Endothelial cell of umbilical vein (primary cell): ENCODE data around the gene SEZ6. TPM values are rescaled to one million over a fixed set of nuclear protein-coding genes. Genes with fewer than 3 reads are reported as not detected.

Source experiments
- BruUV-seq: library from RNA; stranded (reverse); fragments of 400-500 nt; replicated peaks from 2 replicates; lab custom pipeline; 2021; lab: Mats Ljungman, UMichigan
- CTCF ChIA-PET: fragments of 300-600, 350-600 bp; sonication (Branson Sonifier 250); formaldehyde crosslinking; loops from one replicate; lab custom pipeline; 2021; ENCODE audit warnings: antibody characterized with exemption, inconsistent platforms; lab: Charles Lee
- POLR2A ChIA-PET: fragments of 300-600, 350-600 bp; sonication (Branson Sonifier 250); formaldehyde crosslinking; loops from one replicate; lab custom pipeline; 2021; ENCODE audit warnings: antibody characterized with exemption, inconsistent platforms; lab: Charles Lee
- DNase-seq: peaks from one replicate; pipeline ENCODE4 v3.0.0-alpha.2; 2011; ENCODE audit warnings: low read depth, low spot score
- FAIRE-seq: peaks from 2 replicates; lab custom pipeline; 2011; peaks lifted over from hg19 to GRCh38; lab: Jason Lieb, UNC
- H2AFZ ChIP-seq: 2 replicates; pipeline ENCODE4 v1.6.0; 2012; ENCODE audit warnings: low read depth, low read length, control low read depth, inconsistent platforms
- H3K27ac ChIP-seq: 2 replicates; pipeline ENCODE4 v1.5.1; 2011; ENCODE audit warnings: low read depth, mild to moderate bottlenecking, control low read depth, low read length, moderate library complexity; ENCODE audit not compliant: insufficient read depth
- H3K27me3 ChIP-seq, 2 experiments: 2 replicates each; pipeline versions ENCODE4 v1.6.0 to v1.6.1; 2011; ENCODE audit warnings: low read length in 2 of 2, mixed read lengths in 1 of 2; ENCODE audit not compliant: control insufficient read depth in 2 of 2, insufficient read depth in 2 of 2
- H3K36me3 ChIP-seq, 2 experiments: 2 replicates in 1 of 2; 3 replicates in 1 of 2; pipeline ENCODE4 v1.5.1; 2011; ENCODE audit warnings: low read length in 2 of 2, mild to moderate bottlenecking in 1 of 2, moderate library complexity in 1 of 2; ENCODE audit not compliant: control insufficient read depth in 2 of 2, insufficient read depth in 2 of 2; ENCODE audit errors: extremely low read depth in 1 of 2
- H3K4me1 ChIP-seq: 3 replicates; pipeline ENCODE4 v1.5.1; 2011; ENCODE audit warnings: mild to moderate bottlenecking, low read length; ENCODE audit not compliant: control insufficient read depth, insufficient read depth; ENCODE audit errors: extremely low read depth
- H3K4me2 ChIP-seq: 2 replicates; pipeline ENCODE4 v1.6.1; 2011; ENCODE audit warnings: low read length, control low read depth, mixed read lengths; ENCODE audit not compliant: insufficient read depth
- H3K4me3 ChIP-seq, 3 experiments: fragments of 200-600 bp in 1 of 3; sonication (generic), shearing (Covaris generic) in 1 of 3; replicated peaks in 1 of 3; 2 replicates each; pipeline ENCODE4 v1.5.1; 2011 to 2016; ENCODE audit warnings: control low read depth in 3 of 3, low read length in 3 of 3, mild to moderate bottlenecking in 2 of 3, inconsistent platforms in 1 of 3, low read depth in 1 of 3, moderate library complexity in 1 of 3; ENCODE audit not compliant: insufficient read depth in 1 of 3
- H3K79me2 ChIP-seq: 2 replicates; pipeline ENCODE4 v1.6.0; 2012; ENCODE audit warnings: low read length, inconsistent platforms; ENCODE audit not compliant: control insufficient read depth, insufficient read depth
- H3K9ac ChIP-seq: replicated peaks from 2 replicates; pipeline ENCODE3; 2011; ENCODE audit warnings: low read length, control low read depth; ENCODE audit not compliant: insufficient read depth; ENCODE audit errors: extremely low read depth
- H3K9me1 ChIP-seq: replicated peaks from 3 replicates; pipeline ENCODE4 v1.6.0; 2011; ENCODE audit warnings: mild to moderate bottlenecking, low read length; ENCODE audit not compliant: control insufficient read depth, insufficient read depth; ENCODE audit errors: extremely low read depth
- H3K9me3 ChIP-seq: replicated peaks from 2 replicates; pipeline ENCODE4 v1.5.1; 2012; ENCODE audit warnings: low read length, inconsistent platforms; ENCODE audit not compliant: control insufficient read depth, insufficient read depth
- H4K20me1 ChIP-seq: replicated peaks from 2 replicates; pipeline ENCODE3; 2011; ENCODE audit warnings: mild to moderate bottlenecking, low read length; ENCODE audit not compliant: control insufficient read depth, insufficient read depth; ENCODE audit errors: extremely low read depth
- CTCF ChIP-seq, 2 donors: IDR thresholded peaks; 1 replicate in 1 of 2; 2 replicates in 1 of 2; pipeline ENCODE4 v1.5.1; 2011; ENCODE audit warnings: low read length in 2 of 2, mild to moderate bottlenecking in 2 of 2, moderate library complexity in 2 of 2, control low read depth in 1 of 2, inconsistent platforms in 1 of 2, low read depth in 1 of 2; ENCODE audit not compliant: insufficient read depth in 1 of 2; ENCODE audit errors: extremely low read depth in 1 of 2
- EZH2 ChIP-seq: IDR thresholded peaks from 2 replicates; pipeline ENCODE4 v1.6.1; 2012; ENCODE audit warnings: borderline replicate concordance, low read depth, mild to moderate bottlenecking, moderate library complexity, low read length, inconsistent platforms; ENCODE audit not compliant: severe bottlenecking
- FOS ChIP-seq: IDR thresholded peaks from 2 replicates; pipeline ENCODE4 v1.6.1; 2011; ENCODE audit warnings: mild to moderate bottlenecking, low read length, moderate library complexity, borderline replicate concordance; ENCODE audit not compliant: insufficient read depth
- GATA2 ChIP-seq: IDR thresholded peaks from 2 replicates; pipeline ENCODE4 v1.7.0; 2011; ENCODE audit warnings: low read depth, mild to moderate bottlenecking, moderate library complexity, mixed read lengths, low read length; ENCODE audit not compliant: insufficient read length, insufficient read depth
- JUN ChIP-seq: IDR thresholded peaks from 2 replicates; pipeline ENCODE4 v1.6.1; 2011; ENCODE audit warnings: borderline replicate concordance, low read depth; ENCODE audit not compliant: insufficient read length, insufficient read depth
- MAX ChIP-seq: IDR thresholded peaks from 2 replicates; pipeline ENCODE4 v1.6.1; 2011; ENCODE audit not compliant: insufficient read depth, insufficient read length
- MYC ChIP-seq: IDR thresholded peaks from one replicate; pipeline ENCODE4 v1.6.1; 2011; ENCODE audit warnings: mild to moderate bottlenecking, low read depth, low read length
- POLR2A ChIP-seq: IDR thresholded peaks from 2 replicates; pipeline ENCODE4 v1.6.1; 2012; ENCODE audit warnings: low read depth, mild to moderate bottlenecking, control low read depth, low read length
- POLR2AphosphoS5 ChIP-seq: IDR thresholded peaks from 2 replicates; pipeline ENCODE4 v1.6.1; 2012; ENCODE audit warnings: low read depth, mild to moderate bottlenecking, control low read depth, low read length, moderate library complexity; ENCODE audit not compliant: insufficient read depth
- dilution Hi-C: fragments of 300-500 bp; cut with MboI; formaldehyde crosslinking; loops from one replicate; pipeline ENCODE4 v1.15.0; 2019; ENCODE audit warnings: low sequenced_read_pairs; ENCODE audit not compliant: extremely low pct_ligation_motif_present
- intact Hi-C: fragments of 100-400 bp; cut with micrococcal nuclease; formaldehyde crosslinking; loops from one replicate; pipeline ENCODE4 v1.10.0; 2022
- polyA plus RNA-seq, 4 experiments: library from polyadenylated mRNA; depleted of rRNA in 3 of 4; stranded (reverse) in 3 of 4; unstranded in 1 of 4; fragments of >200 nt; gene quantifications; 2 replicates each; pipeline versions ENCODE4 v1.2.1 to v1.2.3, GENCODE V29; 2011 to 2012; ENCODE audit warnings: missing spikeins in 1 of 4
- total RNA-seq: library from RNA; stranded (reverse); gene quantifications from 2 replicates; pipeline ENCODE4 v1.2.3, GENCODE V29; 2021

The SEZ6 gene
- total and polyA plus RNA-seq, 2 donors (not counting 3 experiments of a cell fraction or from before 2014, with no cell fraction given), result not detected

GRCh38 chr17:28992185-28992584, 13.6 kb downstream of the SEZ6 start:
- no peaks in the 10 kb centered on the region for H3K4me1 ChIP-seq
- ChIA-PET POLR2A (no interaction called here), CTCF (interaction anchor here (0.6 to 2.0 kb wide), 5 partner anchors 10 to 125 kb away, joined by 3 to 9 read pairs (median 3); no protein-coding TSS in a partner anchor)
- no peak overlapping the region for H3K4me3 ChIP-seq
- intact Hi-C loops (no loop called here), dilution Hi-C loops (no loop called here)
- no peaks in the 10 kb centered on the region for H3K9me1 ChIP-seq
- no peak overlapping the region for H3K4me2 ChIP-seq
- H3K79me2 ChIP-seq, result no peaks in the 10 kb centered on the region
- peaks cover 0 to 5% of the 10 kb centered on the region in 2 experiments for H3K27me3 ChIP-seq
- H3K9me3 ChIP-seq, result no peaks in the 10 kb centered on the region
- H2AFZ ChIP-seq, result no peak overlapping the region
- H3K27ac ChIP-seq, result no peak overlapping the region
- no TSS peak for BruUV-seq
- no peaks in the 10 kb centered on the region for H3K36me3 ChIP-seq
- no peaks in the 10 kb centered on the region for H4K20me1 ChIP-seq
- no peak overlapping the region for H3K9ac ChIP-seq
- DNase-seq (no peak), FAIRE-seq (no peak)
- TF ChIP-seq MYC (no peak), CTCF (IDR thresholded peaks at IDR 0.05; ENCODE audit: extremely low read depth in 1 of 2, insufficient read depth in 1 of 2, low read depth in 1 of 2, low read length in 2 of 2) (no peak), POLR2AphosphoS5 (no peak), GATA2 (no peak), MAX (no peak), JUN (no peak), POLR2A (no peak), FOS (no peak), EZH2 (no peak)
